ENCODE results near the gene SEMA3C. TPM values are rescaled to one million over a fixed set of nuclear protein-coding genes. Genes with fewer than 3 reads are reported as not detected.

Gene SEMA3C
- total and polyA plus RNA-seq, 5 donors from 2014 or later, result 1.2 TPM; not detected in 4

DNA sequence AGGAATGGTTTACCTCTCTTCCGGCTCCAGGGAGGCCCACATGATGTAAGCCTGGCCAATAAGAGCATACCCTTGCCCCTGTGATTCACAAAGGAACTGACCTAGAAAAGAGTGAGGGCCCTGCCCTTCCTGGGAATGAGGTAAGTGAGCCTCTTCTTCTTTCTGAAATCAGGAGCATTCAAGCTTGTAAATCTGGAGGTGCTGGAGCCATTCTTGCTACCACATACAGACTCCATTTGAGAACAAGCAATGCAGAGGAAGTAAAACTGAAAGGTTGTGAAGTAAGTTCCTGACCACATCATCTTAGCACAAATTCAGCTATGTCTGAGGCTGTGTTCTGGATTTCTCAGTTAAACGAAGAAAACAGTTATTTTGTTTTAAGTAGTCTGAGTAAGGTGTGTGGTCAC is 148.2 kb downstream of the SEMA3C start:
- no peak for ATAC-seq (ENCODE audit: low read depth in 2 of 2)
- H3K9me3 ChIP-seq (ENCODE audit: control insufficient read depth in 2 of 2, low read length in 2 of 2), result no peaks in the 10 kb centered on the region
- Mint-ChIP-seq H3K27ac (no peak overlapping the region), H3K27me3 (no peaks in the 10 kb centered on the region), H3K36me3 (no peaks in the 10 kb centered on the region), H3K4me3 (no peak overlapping the region), H3K4me1 (no peaks in the 10 kb centered on the region), H3K9me3 (peaks cover 0 to 7% (median 0%) of the 10 kb centered on the region in 7 donors)
- no peak overlapping the region for H3K4me3 ChIP-seq (ENCODE audit: low read depth, low read length)
- H3K27ac ChIP-seq (ENCODE audit: insufficient read depth, low read length, poor library complexity, severe bottlenecking), result no peak overlapping the region
- DNase-seq, result no peak
- H3K27me3 ChIP-seq (ENCODE audit: control insufficient read depth, insufficient read depth, low read length), result no peaks in the 10 kb centered on the region
- no peaks in the 10 kb centered on the region for H3K36me3 ChIP-seq (ENCODE audit: control insufficient read depth, insufficient read depth, low read length)
- H3K4me1 ChIP-seq (ENCODE audit: control insufficient read depth, insufficient read depth, low read length, poor library complexity, severe bottlenecking), result no peaks in the 10 kb centered on the region

DNA sequence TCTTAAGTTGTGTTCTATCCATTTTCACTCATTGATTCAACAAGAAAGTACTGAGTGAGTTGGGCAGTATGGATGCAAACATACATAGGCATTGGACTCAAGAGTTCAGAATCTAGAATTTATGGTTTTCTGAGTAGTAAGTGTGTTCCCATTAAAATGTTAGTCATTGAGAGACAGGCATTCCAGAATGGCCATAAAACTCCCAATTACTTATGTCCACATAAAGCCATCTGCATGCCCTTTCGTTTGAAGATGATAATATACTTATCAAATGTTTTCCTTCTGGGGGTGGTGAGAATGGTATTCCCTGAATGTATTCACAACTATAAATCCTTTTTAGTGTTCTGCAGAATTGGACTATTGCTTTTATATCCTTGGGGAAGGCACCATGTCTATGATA is 148.8 kb downstream of the SEMA3C start:
- Mint-ChIP-seq H3K4me1 (no peaks in the 10 kb centered on the region), H3K4me3 (no peak overlapping the region), H3K9me3 (peaks cover 0 to 7% (median 1%) of the 10 kb centered on the region in 7 donors), H3K36me3 (no peaks in the 10 kb centered on the region), H3K27me3 (no peaks in the 10 kb centered on the region), H3K27ac (no peak overlapping the region)
- no peaks in the 10 kb centered on the region for H3K9me3 ChIP-seq (ENCODE audit: control insufficient read depth in 2 of 2, low read length in 2 of 2)
- no peak overlapping the region for H3K4me3 ChIP-seq (ENCODE audit: low read depth, low read length)
- H3K4me1 ChIP-seq (ENCODE audit: control insufficient read depth, insufficient read depth, low read length, poor library complexity, severe bottlenecking), result no peaks in the 10 kb centered on the region
- H3K27ac ChIP-seq (ENCODE audit: insufficient read depth, low read length, poor library complexity, severe bottlenecking), result no peak overlapping the region
- DNase-seq (no peak), ATAC-seq (ENCODE audit: low read depth in 2 of 2) (no peak)
- no peaks in the 10 kb centered on the region for H3K36me3 ChIP-seq (ENCODE audit: control insufficient read depth, insufficient read depth, low read length)
- H3K27me3 ChIP-seq (ENCODE audit: control insufficient read depth, insufficient read depth, low read length), result no peaks in the 10 kb centered on the region

DNA sequence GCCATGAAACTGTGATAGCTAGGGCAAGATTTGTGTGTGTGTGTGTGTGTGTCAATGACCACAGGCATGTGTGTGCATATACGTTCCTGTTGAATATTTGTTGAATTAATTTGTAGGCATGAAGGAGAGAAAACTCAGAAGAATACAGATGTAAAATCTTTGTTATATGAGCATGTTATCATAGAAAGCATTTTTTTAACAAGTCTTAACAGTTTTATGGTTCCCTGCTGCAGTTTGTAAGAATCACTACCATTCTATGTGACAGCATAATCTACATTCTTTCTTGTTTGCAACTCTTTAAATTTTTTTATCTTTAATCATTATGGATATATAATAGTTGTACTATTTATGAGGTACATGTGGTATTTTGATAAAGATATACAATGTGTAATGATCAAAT is 150.1 kb downstream of the SEMA3C start:
- Histone ChIP-seq H3K9me3 (ENCODE audit: control insufficient read depth in 2 of 2, low read length in 2 of 2) (no peaks in the 10 kb centered on the region), H3K4me3 (ENCODE audit: low read depth, low read length) (no peak overlapping the region), H3K4me1 (ENCODE audit: control insufficient read depth, insufficient read depth, low read length, poor library complexity, severe bottlenecking) (no peaks in the 10 kb centered on the region), H3K27ac (ENCODE audit: insufficient read depth, low read length, poor library complexity, severe bottlenecking) (no peak overlapping the region), H3K27me3 (ENCODE audit: control insufficient read depth, insufficient read depth, low read length) (no peaks in the 10 kb centered on the region), H3K36me3 (ENCODE audit: control insufficient read depth, insufficient read depth, low read length) (no peaks in the 10 kb centered on the region)
- ATAC-seq (ENCODE audit: low read depth in 2 of 2) (no peak), DNase-seq (no peak)
- Mint-ChIP-seq H3K27ac (no peak overlapping the region), H3K27me3 (no peaks in the 10 kb centered on the region), H3K9me3 (peaks cover 0 to 7% (median 1%) of the 10 kb centered on the region in 7 donors), H3K36me3 (no peaks in the 10 kb centered on the region), H3K4me1 (no peaks in the 10 kb centered on the region), H3K4me3 (no peak overlapping the region)

DNA sequence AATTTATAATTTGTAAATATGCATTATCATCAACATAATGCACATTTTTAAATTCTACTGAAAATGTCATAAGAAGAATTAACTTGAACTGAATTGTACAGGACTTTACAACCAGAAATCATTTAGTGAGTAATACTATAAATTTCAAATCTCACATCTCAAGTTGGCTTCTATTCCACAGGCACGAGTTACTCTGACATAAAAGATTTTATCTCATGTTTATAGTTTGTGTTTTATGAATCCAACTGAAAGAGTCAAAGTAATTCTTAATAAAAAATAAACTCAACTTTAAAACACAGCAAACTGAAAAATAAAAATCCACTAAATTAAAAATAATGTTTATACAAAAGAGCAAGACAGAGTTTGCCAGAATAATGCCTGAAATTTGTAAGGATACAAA is 151.2 kb downstream of the SEMA3C start:
- Histone ChIP-seq H3K4me1 (ENCODE audit: control insufficient read depth, insufficient read depth, low read length, poor library complexity, severe bottlenecking) (no peaks in the 10 kb centered on the region), H3K27ac (ENCODE audit: insufficient read depth, low read length, poor library complexity, severe bottlenecking) (no peak overlapping the region), H3K36me3 (ENCODE audit: control insufficient read depth, insufficient read depth, low read length) (no peaks in the 10 kb centered on the region), H3K4me3 (ENCODE audit: low read depth, low read length) (no peak overlapping the region), H3K9me3 (ENCODE audit: control insufficient read depth in 2 of 2, low read length in 2 of 2) (no peaks in the 10 kb centered on the region), H3K27me3 (ENCODE audit: control insufficient read depth, insufficient read depth, low read length) (no peaks in the 10 kb centered on the region)
- Mint-ChIP-seq H3K27ac (no peak overlapping the region), H3K27me3 (no peaks in the 10 kb centered on the region), H3K36me3 (no peaks in the 10 kb centered on the region), H3K4me1 (no peaks in the 10 kb centered on the region), H3K9me3 (peaks cover 0 to 4% (median 0%) of the 10 kb centered on the region in 7 donors), H3K4me3 (no peak overlapping the region)
- ATAC-seq (ENCODE audit: low read depth in 2 of 2) (no peak), DNase-seq (no peak)

DNA sequence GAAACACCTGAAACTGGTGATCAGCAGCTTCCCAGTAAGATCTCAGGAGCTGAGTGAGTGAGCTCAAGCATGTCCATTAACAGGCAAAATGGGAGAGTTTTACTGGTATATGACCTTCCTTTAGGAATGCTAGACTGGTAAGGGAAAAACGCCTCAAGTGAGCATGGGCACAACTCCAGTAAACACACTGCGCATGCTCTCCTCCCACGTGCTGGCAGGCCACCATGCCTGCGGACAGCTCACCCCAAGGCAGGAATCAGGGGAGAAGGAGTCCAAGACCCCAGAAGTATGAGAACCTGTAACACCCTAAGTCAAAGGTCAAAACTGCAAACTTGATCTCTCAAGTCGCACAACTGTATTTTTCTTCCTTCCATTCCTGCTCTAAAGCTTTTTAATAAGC is 152.1 kb downstream of the SEMA3C start:
- DNase-seq, result no peak
- no peaks in the 10 kb centered on the region for H3K27me3 Mint-ChIP-seq
- Histone ChIP-seq H3K4me1 (ENCODE audit: control insufficient read depth, insufficient read depth, low read length, poor library complexity, severe bottlenecking) (no peaks in the 10 kb centered on the region), H3K4me3 (ENCODE audit: low read depth, low read length) (no peak overlapping the region), H3K9me3 (ENCODE audit: control insufficient read depth in 2 of 2, low read length in 2 of 2) (no peaks in the 10 kb centered on the region), H3K36me3 (ENCODE audit: control insufficient read depth, insufficient read depth, low read length) (no peaks in the 10 kb centered on the region), H3K27ac (ENCODE audit: insufficient read depth, low read length, poor library complexity, severe bottlenecking) (no peak overlapping the region), H3K27me3 (ENCODE audit: control insufficient read depth, insufficient read depth, low read length) (no peaks in the 10 kb centered on the region)
- no peaks in the 10 kb centered on the region for H3K4me1 Mint-ChIP-seq
- peaks cover 0 to 4% (median 0%) of the 10 kb centered on the region in 7 donors for H3K9me3 Mint-ChIP-seq
- H3K4me3 Mint-ChIP-seq, result no peak overlapping the region
- no peak for ATAC-seq (ENCODE audit: low read depth in 2 of 2)
- H3K27ac Mint-ChIP-seq, result no peak overlapping the region
- H3K36me3 Mint-ChIP-seq, result no peaks in the 10 kb centered on the region

DNA sequence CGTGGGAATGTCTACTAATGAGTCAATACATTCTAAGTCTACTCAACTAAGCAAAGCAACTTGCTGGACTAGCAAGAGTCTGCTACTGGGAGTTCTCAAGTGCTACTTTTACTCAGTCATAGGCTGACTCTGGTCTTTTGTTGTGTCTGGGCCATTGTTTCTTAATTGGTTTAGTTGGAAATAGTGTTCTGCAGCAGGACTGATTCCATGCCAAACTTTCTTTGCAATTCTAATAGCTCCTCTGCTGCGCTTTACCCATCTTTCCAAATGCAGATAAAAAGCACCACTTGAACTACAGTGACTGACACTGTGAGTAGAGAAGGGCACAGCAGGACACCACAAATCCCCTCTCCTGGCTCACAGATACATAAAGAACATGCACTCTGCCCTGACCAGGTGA is 154.7 kb downstream of the SEMA3C start:
- Mint-ChIP-seq H3K9me3 (peaks cover 0 to 4% (median 1%) of the 10 kb centered on the region in 7 donors), H3K27ac (no peak overlapping the region), H3K36me3 (no peaks in the 10 kb centered on the region), H3K27me3 (no peaks in the 10 kb centered on the region), H3K4me1 (no peaks in the 10 kb centered on the region), H3K4me3 (no peak overlapping the region)
- DNase-seq (no peak), ATAC-seq (ENCODE audit: low read depth in 2 of 2) (no peak)
- H3K36me3 ChIP-seq (ENCODE audit: control insufficient read depth, insufficient read depth, low read length), result no peaks in the 10 kb centered on the region
- no peaks in the 10 kb centered on the region for H3K9me3 ChIP-seq (ENCODE audit: control insufficient read depth in 2 of 2, low read length in 2 of 2)
- H3K4me3 ChIP-seq (ENCODE audit: low read depth, low read length), result no peak overlapping the region
- H3K4me1 ChIP-seq (ENCODE audit: control insufficient read depth, insufficient read depth, low read length, poor library complexity, severe bottlenecking), result no peaks in the 10 kb centered on the region
- no peak overlapping the region for H3K27ac ChIP-seq (ENCODE audit: insufficient read depth, low read length, poor library complexity, severe bottlenecking)
- no peaks in the 10 kb centered on the region for H3K27me3 ChIP-seq (ENCODE audit: control insufficient read depth, insufficient read depth, low read length)

DNA sequence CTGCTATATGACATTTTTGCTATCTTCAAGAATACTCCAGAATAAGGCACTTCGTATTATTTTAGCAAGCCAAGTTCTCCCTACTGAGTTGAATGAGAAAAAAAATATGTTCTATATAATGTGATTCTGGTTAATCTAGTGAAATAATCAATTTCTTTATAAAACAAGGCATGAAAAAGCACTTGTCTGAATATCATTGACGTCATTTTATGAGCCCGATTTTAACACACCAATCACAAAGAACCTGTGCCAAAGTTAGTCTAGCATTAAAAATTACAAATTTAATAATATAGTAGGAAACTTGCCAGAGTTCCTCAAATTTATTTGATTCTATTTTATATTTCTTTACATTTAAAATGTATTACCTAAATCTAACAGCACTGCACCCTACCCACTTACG is 155.1 kb downstream of the SEMA3C start:
- H3K9me3 Mint-ChIP-seq, result peaks cover 0 to 4% (median 1%) of the 10 kb centered on the region in 7 donors
- H3K4me3 Mint-ChIP-seq, result no peak overlapping the region
- H3K4me1 ChIP-seq (ENCODE audit: control insufficient read depth, insufficient read depth, low read length, poor library complexity, severe bottlenecking), result no peaks in the 10 kb centered on the region
- no peaks in the 10 kb centered on the region for H3K36me3 ChIP-seq (ENCODE audit: control insufficient read depth, insufficient read depth, low read length)
- H3K9me3 ChIP-seq (ENCODE audit: control insufficient read depth in 2 of 2, low read length in 2 of 2), result no peaks in the 10 kb centered on the region
- H3K27ac Mint-ChIP-seq, result no peak overlapping the region
- no peak overlapping the region for H3K27ac ChIP-seq (ENCODE audit: insufficient read depth, low read length, poor library complexity, severe bottlenecking)
- no peaks in the 10 kb centered on the region for H3K36me3 Mint-ChIP-seq
- no peaks in the 10 kb centered on the region for H3K27me3 ChIP-seq (ENCODE audit: control insufficient read depth, insufficient read depth, low read length)
- H3K4me3 ChIP-seq (ENCODE audit: low read depth, low read length), result no peak overlapping the region
- no peaks in the 10 kb centered on the region for H3K4me1 Mint-ChIP-seq
- no peak for DNase-seq
- ATAC-seq (ENCODE audit: low read depth in 2 of 2), result no peak
- no peaks in the 10 kb centered on the region for H3K27me3 Mint-ChIP-seq

DNA sequence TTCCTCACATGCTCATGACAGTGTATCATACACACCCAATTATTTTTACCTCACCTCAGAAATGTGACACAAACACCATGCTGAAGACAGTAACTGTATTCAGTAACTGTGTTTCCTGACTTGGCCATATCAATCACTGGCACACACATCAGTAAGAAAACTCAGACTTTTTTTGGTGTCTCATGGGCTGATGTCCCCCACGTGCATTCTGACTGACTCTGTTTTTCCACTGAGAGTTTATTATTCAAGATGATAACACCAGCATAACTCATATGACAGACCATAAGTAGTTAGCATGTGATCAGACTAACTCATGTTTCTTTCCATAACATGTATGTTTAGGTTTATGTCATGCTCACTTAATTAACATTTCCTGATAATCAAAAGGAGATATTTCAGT is 155.6 kb downstream of the SEMA3C start:
- no peaks in the 10 kb centered on the region for H3K27me3 ChIP-seq (ENCODE audit: control insufficient read depth, insufficient read depth, low read length)
- H3K27ac ChIP-seq (ENCODE audit: insufficient read depth, low read length, poor library complexity, severe bottlenecking), result no peak overlapping the region
- no peak overlapping the region for H3K27ac Mint-ChIP-seq
- H3K4me3 ChIP-seq (ENCODE audit: low read depth, low read length), result no peak overlapping the region
- no peaks in the 10 kb centered on the region for H3K4me1 ChIP-seq (ENCODE audit: control insufficient read depth, insufficient read depth, low read length, poor library complexity, severe bottlenecking)
- H3K36me3 ChIP-seq (ENCODE audit: control insufficient read depth, insufficient read depth, low read length), result no peaks in the 10 kb centered on the region
- no peak overlapping the region for H3K4me3 Mint-ChIP-seq
- DNase-seq, result no peak
- H3K9me3 Mint-ChIP-seq, result peaks cover 0 to 4% (median under 1%) of the 10 kb centered on the region in 7 donors
- no peaks in the 10 kb centered on the region for H3K9me3 ChIP-seq (ENCODE audit: control insufficient read depth in 2 of 2, low read length in 2 of 2)
- no peaks in the 10 kb centered on the region for H3K36me3 Mint-ChIP-seq
- no peaks in the 10 kb centered on the region for H3K4me1 Mint-ChIP-seq
- ATAC-seq (ENCODE audit: low read depth in 2 of 2), result no peak
- no peaks in the 10 kb centered on the region for H3K27me3 Mint-ChIP-seq
